ENCODE data around the gene PARP6. TPM values are rescaled to one million over a fixed set of nuclear protein-coding genes. Genes with fewer than 3 reads are reported as not detected.

The PARP6 gene
- total and polyA plus RNA-seq, 7 donors, result 46.1 to 83.2 (median 63.0) TPM

DNA sequence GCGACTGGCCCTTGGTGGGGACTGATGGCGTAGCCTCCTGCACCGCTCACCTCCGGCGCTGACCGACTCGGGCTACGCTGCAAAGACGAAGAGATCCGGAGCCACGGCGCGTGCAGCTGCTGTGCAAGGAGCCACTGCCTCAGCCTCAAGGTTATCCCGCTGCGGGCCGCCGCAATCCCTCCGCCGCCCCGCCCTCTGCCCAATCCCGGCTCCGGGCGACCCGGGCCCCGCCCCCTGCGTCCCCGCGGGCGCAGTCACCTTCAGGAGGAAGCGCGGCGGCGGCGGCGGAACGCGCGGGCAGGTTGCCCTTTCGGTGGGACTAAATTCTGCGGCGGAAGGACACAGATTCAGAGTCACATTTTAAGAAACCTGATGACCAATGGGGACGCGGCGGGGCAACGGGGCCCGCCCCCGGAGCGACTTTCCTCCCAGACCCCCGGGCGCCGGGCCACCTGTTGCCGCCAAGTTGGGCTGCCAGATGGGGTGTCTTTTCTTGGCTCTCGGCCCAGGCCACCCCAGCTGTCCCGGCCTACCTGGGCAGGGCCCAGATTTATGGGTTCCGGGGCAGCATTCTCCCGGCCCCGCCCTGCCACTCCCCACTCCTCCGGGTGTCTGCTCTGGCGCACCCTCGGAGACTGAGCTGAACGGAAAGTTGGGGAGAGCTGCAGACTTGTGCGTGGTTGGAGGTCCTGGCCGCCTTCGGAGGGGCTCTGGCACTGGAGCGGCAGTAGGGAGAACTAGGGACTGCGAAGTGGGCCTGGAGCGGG lies 41.1 kb downstream of the PARP6 start, which contains the start of gene PKM:
Gene PKM, minus strand, starts transcription at position 125 of the 767 bp plus-strand sequence. CDS start 12,093 bp downstream, outside the sequence.
- Histone ChIP-seq H3K4me3 (peak within 1 kb of the TSS; percentile 99), H3K36me3 (ENCODE audit: insufficient read depth in 1 of 2, low read depth in 1 of 2) (no peaks in the 10 kb centered on the region), H3K27me3 (ENCODE audit: insufficient read depth in 3 of 3, low read length in 2 of 3) (no peaks in the 10 kb centered on the region), H3K27ac (peak within 1 kb of the TSS; percentile 99), H3K9me3 (no peaks in the 10 kb centered on the region), H3K4me1 (peaks cover 39% of the 10 kb centered on the region)
- DNase-seq (peak; percentile 97 to 98), ATAC-seq (peak; percentile 81 to 85 (median 84))
- WGBS, 3 donors, result 0% methylated on average over 62 to 67 of the region's 67 CpGs
- intact Hi-C loops (cut with DNase I), result loop anchor here (2.0 to 5.0 kb wide), 4 partner anchors 30 to 42 kb away; partner anchors contain the start of genes PARP6 (in 2 of the 2) and GRAMD2A (in 1 of the 2)
- TF ChIP-seq, protein P1, sequence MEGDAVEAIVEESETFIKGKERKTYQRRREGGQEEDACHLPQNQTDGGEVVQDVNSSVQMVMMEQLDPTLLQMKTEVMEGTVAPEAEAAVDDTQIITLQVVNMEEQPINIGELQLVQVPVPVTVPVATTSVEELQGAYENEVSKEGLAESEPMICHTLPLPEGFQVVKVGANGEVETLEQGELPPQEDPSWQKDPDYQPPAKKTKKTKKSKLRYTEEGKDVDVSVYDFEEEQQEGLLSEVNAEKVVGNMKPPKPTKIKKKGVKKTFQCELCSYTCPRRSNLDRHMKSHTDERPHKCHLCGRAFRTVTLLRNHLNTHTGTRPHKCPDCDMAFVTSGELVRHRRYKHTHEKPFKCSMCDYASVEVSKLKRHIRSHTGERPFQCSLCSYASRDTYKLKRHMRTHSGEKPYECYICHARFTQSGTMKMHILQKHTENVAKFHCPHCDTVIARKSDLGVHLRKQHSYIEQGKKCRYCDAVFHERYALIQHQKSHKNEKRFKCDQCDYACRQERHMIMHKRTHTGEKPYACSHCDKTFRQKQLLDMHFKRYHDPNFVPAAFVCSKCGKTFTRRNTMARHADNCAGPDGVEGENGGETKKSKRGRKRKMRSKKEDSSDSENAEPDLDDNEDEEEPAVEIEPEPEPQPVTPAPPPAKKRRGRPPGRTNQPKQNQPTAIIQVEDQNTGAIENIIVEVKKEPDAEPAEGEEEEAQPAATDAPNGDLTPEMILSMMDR (IDR thresholded peaks at IDR 0.05), result no peak

DNA sequence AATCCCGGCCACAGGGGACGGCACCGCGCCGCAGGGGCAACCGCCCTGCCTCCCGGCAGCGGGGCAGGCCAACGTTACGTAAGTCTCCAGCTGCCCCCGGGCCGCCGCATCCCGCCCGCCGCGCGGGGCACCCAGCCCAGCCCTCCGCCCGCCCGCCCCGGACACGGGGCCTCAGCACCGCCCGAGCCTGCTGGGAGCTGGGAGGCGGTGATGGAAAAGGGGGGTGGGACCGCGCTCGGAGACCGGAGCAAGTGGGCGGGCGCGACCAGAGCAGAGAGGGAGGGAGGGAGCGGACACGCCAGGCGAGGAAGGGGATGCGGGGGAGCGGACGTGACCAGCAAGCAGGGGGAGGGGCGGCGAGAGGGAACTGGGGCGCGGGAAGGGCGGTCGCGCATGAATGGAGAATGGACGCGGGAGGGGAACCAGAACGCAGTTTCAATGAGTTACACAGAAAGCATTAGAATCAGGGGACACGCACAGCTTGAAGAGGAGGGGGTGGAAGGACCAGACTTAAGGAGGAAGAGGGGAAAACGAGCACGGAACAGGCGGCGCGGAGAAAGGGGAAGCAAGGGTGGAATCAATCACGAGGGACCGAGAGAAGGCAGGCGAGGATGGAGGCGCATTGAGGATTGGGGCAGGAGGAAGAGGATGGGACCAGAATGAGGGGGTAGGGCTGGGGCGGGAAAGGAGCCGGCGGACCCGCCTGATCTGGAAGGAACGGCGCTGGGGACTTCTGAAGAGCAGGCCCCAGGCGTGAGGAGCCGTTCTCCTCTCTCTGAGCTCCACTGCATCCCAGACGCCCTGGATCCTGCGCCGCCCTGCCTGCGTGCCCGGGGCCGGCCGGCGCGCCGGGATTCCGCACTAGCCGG lies 41.9 kb downstream of the PARP6 start:
- Histone ChIP-seq H3K4me3 (peak overlapping the region; percentile 99), H3K9me3 (no peaks in the 10 kb centered on the region), H3K27me3 (ENCODE audit: insufficient read depth in 3 of 3, low read length in 2 of 3) (no peaks in the 10 kb centered on the region), H3K4me1 (peaks cover 48% of the 10 kb centered on the region), H3K36me3 (ENCODE audit: insufficient read depth in 1 of 2, low read depth in 1 of 2) (no peaks in the 10 kb centered on the region), H3K27ac (peak overlapping the region; percentile 99)
- peak; percentile 91 to 92 for DNase-seq
- TF ChIP-seq, protein P1 (IDR thresholded peaks at IDR 0.05), result no peak
- 0 to 1% (median 1%) methylated on average over 51 to 79 of the region's 79 CpGs for WGBS, 3 donors
- intact Hi-C loops (cut with DNase I), result loop anchor here (2.0 to 5.0 kb wide), 4 partner anchors 30 to 42 kb away; partner anchors contain the start of genes PARP6 (in 2 of the 2) and GRAMD2A (in 1 of the 2)
- ATAC-seq, result peak; percentile 49 to 63 (median 56)

DNA sequence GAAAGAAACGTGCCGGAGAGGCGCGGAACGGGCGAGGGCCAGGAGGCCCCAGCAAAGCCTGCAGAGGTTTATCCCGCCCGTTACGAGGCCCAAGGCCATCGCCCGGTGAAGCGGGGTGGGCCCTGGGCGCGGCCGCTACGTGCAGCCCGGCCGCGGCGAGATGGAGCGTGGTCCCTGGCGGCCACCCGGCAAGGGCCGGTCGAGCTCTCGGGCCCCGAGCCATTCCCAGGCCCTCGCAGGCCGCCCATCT lies 42.5 kb downstream of the PARP6 start:
- no peak for DNase-seq
- H3K4me1 ChIP-seq, result peaks cover 53% of the 10 kb centered on the region
- TF ChIP-seq, protein P1 (IDR thresholded peaks at IDR 0.05), result peak; percentile 7
- H3K4me3 ChIP-seq, result peak overlapping the region; percentile 99
- ATAC-seq, result no peak
- no peaks in the 10 kb centered on the region for H3K27me3 ChIP-seq (ENCODE audit: insufficient read depth in 3 of 3, low read length in 2 of 3)
- no peaks in the 10 kb centered on the region for H3K36me3 ChIP-seq (ENCODE audit: insufficient read depth in 1 of 2, low read depth in 1 of 2)
- 0% methylated on average over 14 to 29 of the region's 29 CpGs for WGBS, 3 donors
- peak overlapping the region; percentile 99 for H3K27ac ChIP-seq
- H3K9me3 ChIP-seq, result no peaks in the 10 kb centered on the region
- intact Hi-C loops (cut with DNase I), result loop anchor here (2.0 to 5.0 kb wide), 4 partner anchors 29 to 43 kb away; partner anchors contain the start of genes PARP6 (in 2 of the 2) and GRAMD2A (in 1 of the 2)

DNA sequence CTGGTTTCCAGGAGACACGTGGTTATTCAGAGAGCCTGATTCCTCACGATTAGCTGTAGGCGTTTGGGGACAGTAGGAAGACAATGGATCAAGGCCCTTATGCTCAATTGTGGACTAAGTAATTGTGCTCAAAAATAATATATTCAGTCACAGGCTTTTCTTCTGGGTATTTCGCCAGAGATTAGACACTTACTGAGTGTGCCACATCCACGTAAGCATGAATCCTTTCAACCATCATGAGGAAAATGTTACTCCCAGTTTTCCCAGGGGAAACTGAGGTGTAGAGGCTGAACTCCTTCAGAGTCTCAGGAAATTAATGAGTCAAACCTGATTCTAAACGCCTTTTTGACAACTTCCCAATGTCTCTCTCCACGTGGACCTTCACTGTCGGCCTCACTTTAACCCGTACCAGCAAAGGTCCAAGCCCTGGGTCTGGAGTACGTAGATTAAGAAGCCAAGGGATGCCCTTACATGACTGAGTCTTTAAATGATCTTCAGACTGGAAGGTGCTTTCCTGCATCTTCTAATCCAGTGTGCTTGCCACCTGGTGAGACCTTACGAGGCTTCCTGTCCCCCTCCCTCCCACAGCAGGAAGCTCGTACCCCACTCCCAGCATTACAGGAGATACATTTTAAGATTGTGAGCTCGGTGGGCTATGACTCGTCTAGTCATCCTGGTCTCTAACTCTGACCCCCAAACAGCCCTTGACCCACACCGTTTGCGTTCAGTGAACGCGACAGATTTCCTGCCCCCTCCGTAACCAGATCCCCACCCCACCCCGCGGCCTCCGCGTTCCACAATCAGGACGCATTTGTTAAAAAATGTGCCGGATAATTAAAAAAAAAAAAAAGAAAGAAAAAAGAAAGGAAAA lies 43.0 kb downstream of the PARP6 start:
- Histone ChIP-seq H3K36me3 (ENCODE audit: insufficient read depth in 1 of 2, low read depth in 1 of 2) (no peaks in the 10 kb centered on the region), H3K4me1 (peaks cover 56% of the 10 kb centered on the region), H3K9me3 (no peaks in the 10 kb centered on the region), H3K27ac (peak overlapping the region; percentile 99), H3K27me3 (ENCODE audit: insufficient read depth in 3 of 3, low read length in 2 of 3) (no peaks in the 10 kb centered on the region), H3K4me3 (peak overlapping the region; percentile 99)
- ATAC-seq, result no peak
- intact Hi-C loops (cut with DNase I), result no loop called here
- peak in 1 of 2 donors; percentile 60 for DNase-seq
- TF ChIP-seq, protein P1 (IDR thresholded peaks at IDR 0.05), result no peak
- WGBS, 3 donors, result 4 to 11% (median 5%) methylated on average over 25 of the region's 25 CpGs
